HG03108 (cell line): ENCODE results near the gene CDH4.
"Not testable (repeated sequence)": the region's sequence is repeated elsewhere in the genome, so short reads cannot be mapped to it uniquely, and the experiment has no call there.

Source experiments
- ATAC-seq: cut with Tn5 transposase; IDR thresholded peaks from one replicate; pipeline ENCODE4 v1.9.1; 2021; ENCODE audit warnings: moderate library complexity; ENCODE audit not compliant: unreplicated experiment

Gene CDH4

DNA sequence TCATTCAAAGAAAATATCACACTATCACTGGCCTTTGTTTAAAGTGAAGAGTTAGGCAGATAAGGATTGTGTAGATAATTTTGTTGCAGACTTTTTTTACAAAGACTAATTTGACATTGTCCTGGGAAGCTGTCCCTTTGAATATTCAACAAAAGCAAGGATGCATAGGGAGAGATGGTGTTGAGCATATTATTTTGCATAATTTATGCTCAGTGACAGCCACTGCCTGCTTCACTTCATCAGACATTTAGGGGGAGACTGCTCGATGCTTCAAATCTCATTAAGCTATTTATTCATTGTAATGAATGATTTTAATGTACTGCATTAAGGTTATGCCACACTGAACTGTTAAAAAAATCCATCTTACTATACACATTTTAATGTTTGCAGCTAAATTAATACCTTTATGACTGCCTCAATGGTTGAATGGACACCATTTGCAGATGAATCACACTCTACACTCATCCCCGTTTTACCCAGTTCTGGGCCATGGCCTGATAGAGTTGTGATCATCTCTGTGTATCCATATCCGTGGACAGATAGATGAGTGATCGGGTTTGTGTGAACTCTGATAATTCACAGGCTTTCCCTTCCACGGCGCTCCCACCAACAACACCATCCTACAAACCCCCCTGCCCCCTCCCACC, 128.0 kb downstream of the CDH4 start:
- no peak for ATAC-seq

DNA sequence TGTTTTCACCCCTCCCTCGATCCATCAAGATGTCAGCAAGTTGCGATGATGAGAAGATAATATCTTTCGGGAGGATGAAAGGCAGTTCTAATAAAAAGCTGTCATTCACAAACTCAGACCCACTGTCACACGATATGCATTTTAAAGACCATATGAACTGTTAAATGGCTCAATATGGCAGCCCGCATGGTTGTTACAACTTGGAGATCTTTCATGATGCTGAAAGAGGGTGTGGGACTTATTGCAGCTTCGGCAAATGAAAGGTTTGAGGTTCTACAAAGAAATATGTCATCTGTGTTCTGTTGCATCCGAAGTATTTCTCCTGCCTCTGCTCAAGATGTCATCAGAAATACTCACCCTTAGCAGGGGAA, 128.5 kb downstream of the CDH4 start:
- no peak for ATAC-seq

DNA sequence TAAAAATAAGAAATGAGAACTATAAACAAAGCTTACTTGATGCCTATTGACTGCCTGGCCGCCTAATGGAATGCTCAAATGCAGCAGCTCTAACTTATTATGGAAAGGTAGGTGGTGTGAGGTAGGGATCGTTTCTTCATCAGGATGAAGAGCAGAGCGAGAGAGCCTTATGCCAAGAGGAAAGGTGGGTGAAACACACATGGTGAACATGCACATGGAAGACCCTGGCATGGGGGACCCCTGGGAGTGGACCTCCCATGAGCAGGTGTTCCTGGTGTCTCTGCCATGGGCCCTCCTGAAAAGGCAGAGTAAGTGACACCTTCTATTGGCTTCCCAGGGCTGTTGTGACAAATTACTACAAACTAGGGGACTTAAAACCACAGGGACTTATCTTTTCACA, 130.1 kb downstream of the CDH4 start:
- ATAC-seq: no peak

DNA sequence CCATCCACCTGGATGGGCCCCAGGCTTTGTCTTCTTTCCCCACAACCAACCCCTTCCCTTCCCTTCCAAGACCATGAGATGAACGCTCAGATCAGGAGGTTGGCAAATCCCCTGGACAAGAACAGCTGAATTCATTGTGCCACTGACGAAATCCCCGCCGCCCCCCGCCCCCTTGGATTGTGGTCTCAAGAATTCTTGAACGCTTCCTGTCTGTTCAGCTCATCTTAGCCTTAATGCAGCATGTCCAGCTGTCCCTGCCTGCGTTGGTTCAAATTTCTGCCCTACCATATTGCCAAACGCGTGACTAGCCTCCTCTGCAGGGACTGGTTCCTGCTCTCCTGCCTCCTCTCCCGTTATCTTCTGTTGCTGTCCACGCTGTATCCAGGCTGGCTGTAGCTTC, 133.2 kb downstream of the CDH4 start:
- no peak for ATAC-seq

DNA sequence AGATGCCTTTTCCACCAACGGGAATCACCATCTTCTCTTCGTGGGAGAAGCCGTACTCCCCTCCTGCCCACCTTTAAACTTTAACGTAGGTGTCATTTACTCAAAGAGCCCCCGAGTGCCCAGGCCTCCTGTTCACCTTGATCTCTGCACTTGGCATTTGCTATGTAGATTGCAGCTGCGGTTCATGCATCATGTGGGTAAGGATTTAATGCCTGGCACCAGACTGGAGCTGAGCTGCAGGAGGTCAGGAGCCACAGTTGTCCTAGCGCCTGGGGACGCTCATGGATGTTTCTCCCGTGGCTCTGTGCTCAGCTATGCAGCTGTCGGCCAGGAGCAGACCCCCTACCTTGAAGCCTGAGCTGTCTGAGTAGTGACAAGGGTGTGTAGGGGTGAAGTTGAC, 133.7 kb downstream of the CDH4 start:
- no peak for ATAC-seq

DNA sequence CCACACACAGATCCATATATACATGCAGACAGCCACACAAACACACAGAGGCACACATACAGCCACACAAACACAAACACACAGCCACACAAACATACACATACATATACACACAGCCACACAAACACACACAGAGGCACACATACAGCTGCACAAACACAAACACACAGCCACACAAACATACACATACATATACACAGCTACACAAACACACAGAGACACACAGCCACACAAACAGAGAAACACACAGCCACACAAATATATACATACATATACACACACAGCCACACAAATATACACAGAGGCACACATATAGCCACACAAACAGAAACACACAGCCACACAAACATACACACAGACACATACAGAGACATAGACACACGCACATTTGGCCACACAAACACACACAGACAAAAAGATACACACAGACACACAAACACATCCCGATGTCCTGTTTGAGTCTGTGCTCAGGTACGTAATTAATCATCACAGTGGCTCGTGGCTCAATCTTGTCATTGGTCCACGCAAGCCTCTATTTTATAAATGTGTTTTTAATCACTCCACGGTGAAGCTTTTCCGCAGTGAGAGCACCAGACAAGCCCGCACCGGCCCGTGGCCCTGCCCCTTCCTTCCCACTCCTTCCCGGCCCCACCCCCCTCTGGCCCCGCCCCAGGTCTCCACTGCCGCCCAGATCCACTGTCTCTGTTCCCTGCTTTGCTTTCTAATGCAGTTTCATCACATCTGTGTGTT, 135.3 kb downstream of the CDH4 start:
- no peak for ATAC-seq

DNA sequence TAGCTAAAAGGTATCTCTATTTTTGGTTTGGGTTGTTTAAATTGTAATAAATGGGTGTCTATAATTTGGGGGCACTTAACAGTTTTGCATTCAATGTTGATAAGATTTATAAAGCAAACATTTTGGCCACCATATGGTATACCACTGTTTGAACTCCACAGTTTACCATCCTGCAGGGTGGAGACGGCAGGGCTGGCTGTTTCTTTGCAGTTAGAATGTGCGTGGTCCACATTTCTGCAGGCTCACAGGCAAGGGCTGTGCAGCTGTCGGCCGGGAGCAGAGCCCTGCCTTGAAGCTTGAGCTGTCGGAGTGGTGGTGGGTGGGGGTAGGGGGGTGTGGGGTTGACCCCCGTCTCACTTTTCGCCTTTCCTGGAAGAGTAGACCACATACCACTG, 135.9 kb downstream of the CDH4 start:
- no peak for ATAC-seq

DNA sequence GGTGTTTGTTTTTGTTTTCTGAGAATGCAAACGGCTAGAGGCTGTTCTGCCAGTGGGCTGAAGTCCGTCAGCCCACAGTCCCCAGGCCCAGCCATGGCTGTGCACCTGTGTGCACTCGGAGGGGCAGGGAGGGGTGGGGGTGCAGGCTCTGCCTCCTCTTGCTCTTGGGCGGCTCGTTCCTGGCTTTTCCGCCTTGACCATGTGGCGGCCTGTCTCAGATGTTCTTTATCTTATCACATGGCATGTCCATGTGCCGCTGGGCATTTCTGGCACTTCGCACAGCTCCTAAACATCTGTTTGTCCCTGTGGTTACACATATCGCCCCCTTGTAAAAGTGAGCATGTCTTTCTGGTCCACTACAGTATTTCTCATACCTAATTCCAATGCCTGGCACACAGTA, 137.0 kb downstream of the CDH4 start:
- no peak for ATAC-seq

DNA sequence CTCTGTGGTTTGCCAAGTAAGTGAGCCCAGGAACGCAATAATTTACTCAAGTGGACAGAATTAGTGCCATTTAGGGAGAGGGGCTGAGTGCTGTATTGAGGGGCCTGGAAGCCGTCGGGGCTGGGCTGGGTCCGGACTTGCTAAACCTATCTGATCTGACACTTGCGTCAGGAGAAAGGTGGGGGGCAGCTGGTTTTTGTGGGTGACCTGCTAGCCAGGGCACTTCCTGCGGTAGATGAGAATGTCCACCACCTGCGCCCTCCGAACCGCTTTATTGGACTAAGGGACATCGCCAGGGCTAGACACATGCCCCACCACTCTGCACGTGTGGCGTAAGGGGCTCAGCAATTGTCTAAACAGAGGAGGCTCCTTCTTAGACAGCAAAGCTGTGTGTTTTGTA, 139.1 kb downstream of the CDH4 start:
- no peak for ATAC-seq

DNA sequence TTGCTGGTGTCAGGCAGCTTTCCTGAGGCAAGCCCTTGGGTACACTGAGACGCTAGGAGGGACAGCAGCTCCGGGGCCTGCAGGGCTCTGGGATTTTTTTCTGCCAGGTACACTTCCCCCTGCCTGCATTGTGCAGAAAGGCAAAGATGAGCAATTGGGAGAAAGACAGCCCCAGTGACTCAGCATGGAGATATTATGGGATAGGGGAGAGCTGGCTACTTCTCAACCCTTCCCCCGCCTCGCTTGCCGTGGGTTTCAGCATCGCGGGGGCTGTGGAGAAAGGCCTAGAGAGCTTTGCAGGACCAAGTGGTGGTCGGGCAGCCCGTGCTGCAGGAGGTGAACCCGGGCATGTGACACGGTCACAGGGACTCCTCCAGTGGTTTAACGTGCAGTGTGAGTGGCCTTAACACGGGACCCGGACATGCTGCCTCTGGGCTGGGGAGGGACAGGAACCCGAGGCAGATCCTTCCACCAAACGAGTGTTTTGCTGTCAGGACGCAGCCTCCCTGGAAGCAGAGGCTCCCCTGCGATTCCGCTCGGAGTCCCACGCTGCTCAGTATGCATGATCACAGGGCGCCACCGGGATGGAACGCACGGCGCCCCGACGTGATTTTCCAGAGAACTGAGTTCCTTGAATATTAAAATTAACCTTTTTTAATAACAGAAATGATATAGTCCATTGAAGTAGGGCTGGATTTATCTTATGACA, 139.9 kb downstream of the CDH4 start:
- ATAC-seq: no peak

DNA sequence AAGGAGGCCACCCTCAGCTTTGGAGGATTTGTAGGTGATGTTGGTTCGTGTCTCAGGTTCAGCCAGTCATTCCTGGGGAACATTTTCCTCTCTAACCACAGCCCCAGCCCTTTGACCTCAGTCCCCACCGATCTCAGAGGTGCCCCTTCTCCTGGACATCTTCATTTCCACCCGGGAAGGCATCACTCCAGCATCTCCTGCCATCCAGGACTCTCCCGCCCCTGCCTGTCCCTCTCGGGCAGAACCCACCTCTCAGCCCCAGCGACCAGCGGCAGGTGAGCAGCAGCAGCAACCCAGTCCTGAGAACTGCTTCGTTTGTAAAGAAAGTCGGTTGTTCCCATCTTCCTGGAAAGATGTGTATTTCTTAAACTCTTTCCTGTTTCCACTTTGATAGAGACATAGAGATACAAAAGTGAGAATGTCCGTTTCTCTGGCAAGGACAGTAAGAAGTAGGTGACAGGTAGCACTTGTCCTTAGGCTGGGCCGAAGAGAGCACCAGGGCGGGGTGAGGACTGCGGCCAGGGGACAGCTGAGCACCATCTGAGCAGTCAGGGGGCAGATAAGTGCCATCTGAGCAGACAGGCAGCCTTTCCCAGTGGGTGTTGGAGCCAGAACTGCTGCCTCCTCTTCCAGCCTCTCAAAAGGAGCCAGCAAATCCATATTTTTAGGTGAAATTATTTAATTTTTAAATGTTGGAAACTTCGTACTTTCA, 142.2 kb downstream of the CDH4 start:
- no peak for ATAC-seq

DNA sequence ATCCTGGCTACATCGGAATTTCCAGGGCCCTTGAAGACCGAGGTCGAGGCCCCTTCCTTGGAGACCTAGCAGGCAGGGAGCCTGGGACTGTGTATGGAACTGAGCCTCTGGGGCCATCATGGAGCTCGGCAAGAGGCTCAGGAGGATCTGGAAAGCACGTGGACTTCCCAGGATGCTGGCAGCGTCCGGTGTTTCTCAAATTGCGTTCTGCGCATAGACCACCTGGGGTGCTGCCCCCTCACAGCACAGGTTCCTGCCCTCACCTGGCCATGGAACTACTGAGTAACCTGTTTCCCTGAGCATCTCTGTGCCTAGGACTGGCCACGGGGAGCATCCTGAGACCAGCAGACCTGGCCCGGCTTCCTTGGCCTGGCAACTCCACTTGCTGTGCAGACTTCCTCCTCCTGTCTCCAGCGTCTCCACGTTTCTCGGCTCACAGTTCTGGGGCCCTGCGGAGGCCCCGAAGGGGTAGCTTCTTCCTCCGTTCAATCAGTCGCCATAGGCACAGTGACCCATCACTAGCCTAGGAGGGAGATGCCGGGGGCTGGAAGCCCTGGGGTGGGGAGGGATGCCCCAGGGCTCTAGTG, 144.3 kb downstream of the CDH4 start:
- no peak for ATAC-seq

DNA sequence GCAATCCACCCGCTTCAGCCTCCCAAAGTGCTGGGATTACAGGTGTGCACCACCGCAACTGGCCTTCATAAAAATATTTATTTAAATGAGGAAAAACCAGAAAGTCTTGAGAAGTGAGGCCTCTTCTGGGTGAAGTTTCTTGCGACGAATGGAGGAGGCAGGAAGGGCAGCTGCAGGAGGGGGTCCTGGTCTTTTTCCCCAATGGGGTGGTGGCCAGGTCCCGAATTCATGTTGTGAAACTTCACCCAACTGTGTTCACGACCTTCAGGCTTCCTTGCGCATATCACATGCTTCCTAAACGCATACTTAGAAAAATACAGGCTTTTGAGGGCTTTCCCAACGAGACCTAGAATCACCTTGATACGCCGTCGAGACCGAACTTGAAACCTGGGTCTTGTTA, 145.1 kb downstream of the CDH4 start:
- no peak for ATAC-seq

DNA sequence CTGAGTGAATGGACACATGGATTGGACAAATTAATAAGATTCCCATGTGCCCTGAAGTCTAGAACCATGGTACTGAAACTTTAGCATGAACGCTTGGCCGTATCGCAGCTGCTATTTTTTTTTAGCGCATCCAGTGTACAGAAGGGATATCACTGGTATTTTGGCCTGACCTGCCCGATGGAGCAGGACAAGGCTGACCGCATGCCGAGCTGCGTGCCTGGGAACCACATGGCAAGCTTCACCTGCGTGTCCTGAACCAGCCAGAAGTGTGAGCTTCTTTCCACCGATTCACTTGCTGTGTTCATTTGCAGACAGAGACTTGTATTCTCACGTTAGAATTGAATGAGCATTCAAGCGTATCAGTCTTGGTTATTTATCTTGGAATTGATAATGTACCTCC, 145.7 kb downstream of the CDH4 start:
- ATAC-seq: no peak

DNA sequence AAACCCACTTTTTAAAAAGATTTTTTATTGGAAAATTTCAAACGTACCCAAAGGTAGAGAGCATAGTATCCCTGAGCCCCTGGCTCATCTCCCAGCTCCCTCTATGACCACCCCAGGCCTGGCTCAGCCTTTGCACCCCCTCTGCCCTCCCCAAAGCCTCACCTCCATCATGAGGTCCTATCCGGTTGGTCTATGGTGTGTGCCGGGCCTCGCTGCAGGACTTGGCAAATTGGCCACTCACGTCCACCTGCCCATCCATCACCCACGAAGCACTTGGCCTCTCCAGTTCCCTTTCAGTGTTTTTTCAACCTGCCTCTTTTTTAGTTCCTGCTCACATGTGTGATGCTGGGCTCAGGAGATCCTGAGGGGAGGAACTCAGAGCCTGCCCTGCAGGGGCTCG, 147.4 kb downstream of the CDH4 start:
- ATAC-seq: no peak

DNA sequence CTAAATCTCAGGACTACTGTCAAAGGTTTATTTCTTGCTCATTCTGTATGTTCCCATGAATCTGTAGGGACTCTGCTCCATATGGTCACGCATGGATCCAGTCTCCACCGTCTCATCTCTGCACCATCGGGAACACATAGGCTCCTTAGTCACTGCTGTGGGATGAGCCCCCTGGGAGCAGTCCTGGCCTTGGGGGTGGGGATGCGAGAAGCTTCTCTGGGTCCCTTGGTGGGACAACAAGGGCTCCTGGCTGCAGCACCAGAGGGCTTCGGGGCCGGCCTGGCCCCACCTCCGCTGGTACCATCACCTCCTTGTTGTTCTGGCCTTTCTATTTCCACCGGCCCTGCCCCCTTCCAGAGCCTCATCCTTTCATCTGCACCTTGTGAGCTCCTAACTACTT, 148.4 kb downstream of the CDH4 start:
- ATAC-seq: no peak

DNA sequence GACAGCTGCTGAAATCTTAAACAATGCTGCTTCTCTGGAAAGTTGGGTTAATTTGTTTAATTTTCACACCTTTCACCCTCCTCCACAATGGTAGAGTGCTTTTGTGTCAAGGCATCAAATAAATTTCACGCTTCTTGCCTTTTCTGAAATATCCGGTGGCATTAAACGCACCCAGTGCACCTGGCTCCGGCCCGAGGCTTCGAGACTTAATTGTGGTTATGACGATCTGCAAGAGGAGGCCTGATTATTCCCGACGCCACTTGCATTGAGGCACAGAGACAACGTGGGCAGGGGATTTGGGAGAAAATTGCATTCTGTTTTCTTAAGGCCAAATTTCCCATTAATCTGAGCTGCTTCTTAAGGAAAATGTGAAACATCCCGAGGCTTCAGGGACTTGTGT, 152.2 kb downstream of the CDH4 start:
- no peak for ATAC-seq

DNA sequence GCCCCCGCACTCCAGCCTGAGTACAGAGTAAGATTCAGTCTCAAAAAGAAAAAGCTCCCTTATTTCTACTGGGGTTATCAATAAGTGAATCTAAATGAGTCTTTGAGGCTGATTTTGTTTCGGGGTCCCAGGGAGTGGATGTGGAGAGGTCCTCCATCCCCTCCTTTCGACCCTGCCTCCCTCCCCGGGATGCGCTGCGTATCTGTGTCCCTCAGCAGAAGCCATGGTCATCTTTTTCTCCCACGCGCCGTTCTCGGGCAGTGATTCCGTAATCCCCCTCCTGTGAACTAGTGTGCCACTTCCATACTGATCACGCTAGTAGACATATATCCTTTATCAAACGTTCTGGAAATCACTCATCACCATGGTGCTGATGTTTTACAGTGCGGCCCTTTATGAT, 152.9 kb downstream of the CDH4 start:
- ATAC-seq: no peak

DNA sequence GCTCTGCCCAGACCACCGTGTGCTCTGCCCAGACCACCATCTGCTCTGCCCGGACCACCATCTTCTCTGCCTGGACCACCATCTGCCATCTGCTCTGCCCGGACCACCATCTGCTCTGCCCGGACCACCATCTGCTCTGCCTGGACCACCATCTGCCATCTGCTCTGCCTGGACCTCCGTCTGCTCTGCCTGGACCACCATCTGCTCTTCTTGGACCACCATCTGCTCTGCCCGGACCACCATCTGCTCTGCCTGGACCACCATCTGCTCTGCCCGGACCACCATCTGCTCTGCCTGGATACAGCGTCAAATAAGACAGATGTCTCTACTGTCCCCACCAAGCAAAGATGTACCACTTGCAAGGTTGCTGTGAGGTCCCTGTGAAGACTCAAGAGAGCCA, 154.7 kb downstream of the CDH4 start:
- not testable (repeated sequence) for ATAC-seq

DNA sequence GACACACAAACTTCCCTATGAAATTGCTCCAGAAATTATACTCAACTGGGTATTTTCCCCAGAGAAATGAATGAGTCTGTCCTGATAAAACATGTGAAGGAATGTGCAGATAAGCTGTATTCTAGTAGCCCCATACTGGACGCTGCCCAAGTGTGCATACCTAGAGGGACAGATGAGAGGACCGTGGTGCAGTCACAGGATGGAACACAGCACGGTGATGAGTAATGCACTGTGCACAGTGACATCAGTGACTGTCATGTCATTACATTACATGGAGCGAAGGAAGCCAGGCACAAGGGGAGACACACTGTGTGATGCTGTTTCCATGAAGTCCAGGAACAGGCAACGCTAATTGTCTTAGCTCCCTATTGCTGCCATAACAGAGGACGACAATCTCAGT, 155.5 kb downstream of the CDH4 start:
- ATAC-seq: no peak

DNA sequence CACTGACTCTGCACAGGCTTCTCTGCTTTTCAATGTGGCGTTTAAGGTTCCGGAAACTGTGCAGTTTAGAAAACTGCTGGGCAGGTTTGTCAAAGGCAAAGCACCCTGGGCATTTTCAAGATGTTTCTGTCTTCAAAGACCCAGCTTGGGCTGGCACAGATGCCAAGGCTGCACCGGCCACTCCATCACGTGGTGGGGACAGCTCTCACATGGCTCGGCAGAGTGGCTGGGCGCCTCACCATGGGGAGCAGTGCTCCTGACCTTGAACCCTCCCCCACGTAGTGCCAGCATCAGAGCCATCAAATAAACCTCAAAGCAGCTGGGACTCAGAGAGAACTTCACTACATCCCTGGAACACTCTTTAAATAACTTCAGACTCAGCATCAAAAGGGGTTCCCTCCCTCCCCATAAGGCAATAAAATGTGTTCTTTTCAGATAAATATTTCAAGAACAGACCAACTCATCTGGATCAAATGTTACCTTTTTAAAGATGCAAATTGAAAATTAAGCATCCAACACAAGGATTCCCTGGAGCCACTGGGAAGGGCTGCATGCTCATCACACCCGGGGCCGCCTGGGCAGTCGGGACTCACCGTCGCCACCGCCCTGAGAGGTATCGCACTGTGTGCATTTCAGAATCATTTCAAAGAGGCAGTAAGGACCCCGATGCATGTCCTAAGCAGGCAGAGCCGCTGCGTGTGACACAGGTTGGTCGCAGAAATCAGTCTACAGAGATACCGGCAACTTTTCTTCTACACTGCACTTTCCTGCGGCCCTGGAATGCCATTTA, 157.1 kb downstream of the CDH4 start:
- ATAC-seq: no peak
